Gastrocnemius medialis (tissue), 4 donors: ENCODE results near the gene ATIC. TPM values are rescaled to one million over a fixed set of nuclear protein-coding genes. Genes with fewer than 3 reads are reported as not detected.

Experiments
- ATAC-seq, 2 donors: fragments of 150-250 bp; one replicate each; pipeline ENCODE4 v1.9.1; 2016
- DNase-seq, 2 donors: peaks; one replicate each; pipeline ENCODE4 v3.0.0-alpha.2; 2019
- H3K27ac ChIP-seq, 4 donors: fragments of 200-600 bp; sonication (generic); 1 replicate in 1 of 4; 2 replicates in 3 of 4; pipeline ENCODE4 v1.5.1; 2016 to 2018; ENCODE audit warnings: mild to moderate bottlenecking in 2 of 4, moderate library complexity in 1 of 4
- H3K27me3 ChIP-seq, 3 donors: fragments of 200-600 bp; sonication (generic) in 2 of 3; 1 replicate in 1 of 3; 2 replicates in 2 of 3; pipeline versions ENCODE4 v1.5.1 to v1.6.0; 2016 to 2019; ENCODE audit warnings: mild to moderate bottlenecking in 1 of 3, moderate library complexity in 1 of 3
- H3K36me3 ChIP-seq, 2 donors: fragments of 200-600 bp; sonication (generic) in 1 of 2; one replicate each; pipeline ENCODE4 v1.5.1; 2017 to 2018
- H3K4me1 ChIP-seq, 2 donors: fragments of 200-600 bp; sonication (generic) in 1 of 2; one replicate each; pipeline ENCODE4 v1.5.1; 2016 to 2017; ENCODE audit warnings: mild to moderate bottlenecking in 2 of 2
- H3K4me3 ChIP-seq, 4 donors: fragments of 200-600 bp; sonication (generic) in 3 of 4; 1 replicate in 1 of 4; 2 replicates in 3 of 4; pipeline ENCODE4 v1.5.1; 2016 to 2019; ENCODE audit warnings: mild to moderate bottlenecking in 2 of 4
- H3K9me3 ChIP-seq, 3 donors: fragments of 200-600 bp; sonication (generic) in 2 of 3; 1 replicate in 1 of 3; 2 replicates in 2 of 3; pipeline ENCODE4 v1.5.1; 2016 to 2019
- CTCF ChIP-seq, 5 experiments: fragments of 450-650 bp in 3 of 5; fragments of 200-600 bp in 2 of 5; sonication (generic) in 2 of 5; IDR thresholded peaks in 4 of 5; conservative IDR thresholded peaks in 1 of 5; 1 replicate in 4 of 5; 2 replicates in 1 of 5; pipeline ENCODE4 v1.5.1; 2016 to 2019; ENCODE audit warnings: antibody characterized with exemption in 5 of 5, mild to moderate bottlenecking in 3 of 5, moderate library complexity in 3 of 5
- POLR2A ChIP-seq, 2 donors: fragments of 450-650 bp; IDR thresholded peaks; one replicate each; pipeline ENCODE4 v1.6.1; 2017; ENCODE audit warnings: antibody characterized with exemption in 2 of 2, mild to moderate bottlenecking in 2 of 2, moderate library complexity in 2 of 2
- in situ Hi-C, 4 donors: fragments of 200-750 bp; cut with MboI; loops; one replicate each; pipeline versions ENCODE4 v1.15.0 to v1.8.0; 2017; ENCODE audit warnings: low sequenced_read_pairs in 4 of 4
- intact Hi-C: fragments of 100-400 bp; cut with DNase I; formaldehyde crosslinking; loops from one replicate; pipeline ENCODE4 v1.15.1; 2023; ENCODE audit warnings: low total_unique reads
- total RNA-seq, 4 donors: library from RNA; depleted of rRNA; stranded (reverse); fragments of >200 nt; gene quantifications; one replicate each; pipeline versions ENCODE4 v1.1.0 to v1.2.3, GENCODE V29; 2016

The ATIC gene
- total RNA-seq, 4 donors from 2014 or later = 16.9 to 46.9 (median 41.8) TPM

- no peak for TF ChIP-seq CTCF (IDR thresholded peaks at IDR 0.05 in 4 of 5, conservative IDR thresholded peaks at IDR 0.05 in 1 of 5)
- TF ChIP-seq POLR2A (IDR thresholded peaks at IDR 0.05) = no peak
- no peak overlapping the region for H3K27ac ChIP-seq
- ATAC-seq (no peak), DNase-seq (no peak)
- H3K4me3 ChIP-seq = no peak overlapping the region
- intact Hi-C loops = no loop called here
- no peaks in the 10 kb centered on the region for H3K27me3 ChIP-seq
- H3K36me3 ChIP-seq = peaks cover 0 to 4% of the 10 kb centered on the region in 2 donors
- no peaks in the 10 kb centered on the region for H3K4me1 ChIP-seq
- no peaks in the 10 kb centered on the region for H3K9me3 ChIP-seq
- in situ Hi-C loops = no loop called here
Measured at GRCh38 chr2:215382480-215382879, 70.6 kb downstream of the ATIC start.

GRCh38 chr2:215383652-215384279 is 71.9 kb downstream of the ATIC start:
- no peaks in the 10 kb centered on the region for H3K9me3 ChIP-seq
- intact Hi-C loops = no loop called here
- peaks cover 0 to 2% of the 10 kb centered on the region in 2 donors for H3K36me3 ChIP-seq
- DNase-seq = no peak
- TF ChIP-seq CTCF (IDR thresholded peaks at IDR 0.05 in 4 of 5, conservative IDR thresholded peaks at IDR 0.05 in 1 of 5) (no peak), POLR2A (IDR thresholded peaks at IDR 0.05) (no peak)
- no peak for ATAC-seq
- H3K4me3 ChIP-seq = no peak overlapping the region
- H3K27ac ChIP-seq = no peak overlapping the region
- in situ Hi-C loops = no loop called here
- H3K4me1 ChIP-seq = no peaks in the 10 kb centered on the region
- H3K27me3 ChIP-seq = no peaks in the 10 kb centered on the region

GRCh38 chr2:215384710-215385109 is 72.9 kb downstream of the ATIC start:
- ATAC-seq (no peak), DNase-seq (no peak)
- no peaks in the 10 kb centered on the region for H3K27me3 ChIP-seq
- H3K36me3 ChIP-seq = no peaks in the 10 kb centered on the region
- no peaks in the 10 kb centered on the region for H3K4me1 ChIP-seq
- TF ChIP-seq CTCF (IDR thresholded peaks at IDR 0.05 in 4 of 5, conservative IDR thresholded peaks at IDR 0.05 in 1 of 5) = no peak
- no peak for TF ChIP-seq POLR2A (IDR thresholded peaks at IDR 0.05)
- intact Hi-C loops = no loop called here
- no peak overlapping the region for H3K4me3 ChIP-seq
- H3K9me3 ChIP-seq = no peaks in the 10 kb centered on the region
- in situ Hi-C loops = no loop called here
- no peak overlapping the region for H3K27ac ChIP-seq

- TF ChIP-seq POLR2A (IDR thresholded peaks at IDR 0.05) (no peak), CTCF (IDR thresholded peaks at IDR 0.05 in 4 of 5, conservative IDR thresholded peaks at IDR 0.05 in 1 of 5) (no peak)
- Histone ChIP-seq H3K27me3 (no peaks in the 10 kb centered on the region), H3K36me3 (no peaks in the 10 kb centered on the region), H3K4me1 (no peaks in the 10 kb centered on the region), H3K4me3 (no peak overlapping the region), H3K9me3 (no peaks in the 10 kb centered on the region), H3K27ac (no peak overlapping the region)
- no peak for ATAC-seq
- intact Hi-C loops (no loop called here), in situ Hi-C loops (no loop called here)
- no peak for DNase-seq
Measured at GRCh38 chr2:215386566-215386965, 74.7 kb downstream of the ATIC start.
